HG03469 (cell line): ENCODE measurements around the gene EML3.
"Not testable (repeated sequence)": the region's sequence is repeated elsewhere in the genome, so short reads cannot be mapped to it uniquely, and the experiment has no call there.

Experiments used
- ATAC-seq: cut with Tn5 transposase; IDR thresholded peaks from one replicate; pipeline ENCODE4 v1.9.1; 2021; ENCODE audit warnings: mild to moderate bottlenecking, moderate library complexity, moderate number of reproducible peaks; ENCODE audit not compliant: unreplicated experiment

The EML3 gene, protein sequence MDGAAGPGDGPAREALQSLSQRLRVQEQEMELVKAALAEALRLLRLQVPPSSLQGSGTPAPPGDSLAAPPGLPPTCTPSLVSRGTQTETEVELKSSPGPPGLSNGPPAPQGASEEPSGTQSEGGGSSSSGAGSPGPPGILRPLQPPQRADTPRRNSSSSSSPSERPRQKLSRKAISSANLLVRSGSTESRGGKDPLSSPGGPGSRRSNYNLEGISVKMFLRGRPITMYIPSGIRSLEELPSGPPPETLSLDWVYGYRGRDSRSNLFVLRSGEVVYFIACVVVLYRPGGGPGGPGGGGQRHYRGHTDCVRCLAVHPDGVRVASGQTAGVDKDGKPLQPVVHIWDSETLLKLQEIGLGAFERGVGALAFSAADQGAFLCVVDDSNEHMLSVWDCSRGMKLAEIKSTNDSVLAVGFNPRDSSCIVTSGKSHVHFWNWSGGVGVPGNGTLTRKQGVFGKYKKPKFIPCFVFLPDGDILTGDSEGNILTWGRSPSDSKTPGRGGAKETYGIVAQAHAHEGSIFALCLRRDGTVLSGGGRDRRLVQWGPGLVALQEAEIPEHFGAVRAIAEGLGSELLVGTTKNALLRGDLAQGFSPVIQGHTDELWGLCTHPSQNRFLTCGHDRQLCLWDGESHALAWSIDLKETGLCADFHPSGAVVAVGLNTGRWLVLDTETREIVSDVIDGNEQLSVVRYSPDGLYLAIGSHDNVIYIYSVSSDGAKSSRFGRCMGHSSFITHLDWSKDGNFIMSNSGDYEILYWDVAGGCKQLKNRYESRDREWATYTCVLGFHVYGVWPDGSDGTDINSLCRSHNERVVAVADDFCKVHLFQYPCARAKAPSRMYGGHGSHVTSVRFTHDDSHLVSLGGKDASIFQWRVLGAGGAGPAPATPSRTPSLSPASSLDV

DNA sequence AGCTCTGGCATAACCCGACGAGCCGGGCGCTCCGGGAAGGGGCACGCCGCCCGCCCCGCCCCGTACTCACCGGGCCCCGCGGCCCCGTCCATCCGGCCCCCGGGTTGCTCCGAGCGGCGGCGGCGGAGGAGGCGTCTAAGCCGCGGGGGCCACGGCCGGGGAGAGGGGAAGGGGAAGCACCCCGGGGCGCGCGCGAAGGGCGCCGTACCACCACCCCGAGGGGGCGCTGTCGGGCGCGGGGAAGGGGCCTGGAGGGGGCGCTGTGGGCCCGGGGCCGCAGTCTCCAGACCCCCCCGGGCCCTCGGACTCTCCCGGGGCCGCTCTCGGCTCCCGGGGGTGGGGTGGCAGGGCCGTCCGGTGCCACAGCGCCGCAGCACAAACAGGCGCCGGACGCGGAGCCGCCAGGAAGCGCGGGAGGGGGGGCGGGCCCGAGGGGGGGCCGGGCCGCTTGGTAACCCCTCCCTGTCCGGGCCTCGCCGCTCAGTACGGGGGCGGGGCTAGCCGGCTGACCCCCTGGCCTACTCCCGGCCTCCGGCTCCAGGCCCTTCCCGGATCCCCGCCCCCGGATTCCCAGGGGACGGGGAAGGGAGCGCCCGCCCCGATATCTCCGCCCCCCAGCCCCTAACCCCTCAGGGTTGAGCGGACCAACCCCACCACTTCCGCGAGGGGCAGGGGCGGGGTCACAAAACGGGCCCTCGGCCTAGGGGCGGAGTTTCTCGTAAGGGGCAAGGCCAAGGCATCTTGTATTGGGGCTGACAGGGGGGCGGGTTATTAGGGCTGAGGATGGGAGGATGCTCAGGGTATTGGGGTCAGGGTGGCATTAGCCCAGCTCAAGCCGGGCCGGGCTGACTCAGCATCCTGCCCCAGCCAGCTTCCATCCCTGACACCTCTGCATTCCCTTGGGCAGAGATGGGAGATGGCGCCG is at the start of gene EML3, which contains the start of gene ROM1:
Gene EML3 (minus strand): TSS at position 410 of the 925 bp plus-strand sequence. CDS start 318 bp downstream, at position 92.
Gene ROM1 (plus strand): TSS at position 892 of the 925 bp plus-strand sequence. CDS start 25 bp downstream, at position 917.
- ATAC-seq, result peak; percentile 34

DNA sequence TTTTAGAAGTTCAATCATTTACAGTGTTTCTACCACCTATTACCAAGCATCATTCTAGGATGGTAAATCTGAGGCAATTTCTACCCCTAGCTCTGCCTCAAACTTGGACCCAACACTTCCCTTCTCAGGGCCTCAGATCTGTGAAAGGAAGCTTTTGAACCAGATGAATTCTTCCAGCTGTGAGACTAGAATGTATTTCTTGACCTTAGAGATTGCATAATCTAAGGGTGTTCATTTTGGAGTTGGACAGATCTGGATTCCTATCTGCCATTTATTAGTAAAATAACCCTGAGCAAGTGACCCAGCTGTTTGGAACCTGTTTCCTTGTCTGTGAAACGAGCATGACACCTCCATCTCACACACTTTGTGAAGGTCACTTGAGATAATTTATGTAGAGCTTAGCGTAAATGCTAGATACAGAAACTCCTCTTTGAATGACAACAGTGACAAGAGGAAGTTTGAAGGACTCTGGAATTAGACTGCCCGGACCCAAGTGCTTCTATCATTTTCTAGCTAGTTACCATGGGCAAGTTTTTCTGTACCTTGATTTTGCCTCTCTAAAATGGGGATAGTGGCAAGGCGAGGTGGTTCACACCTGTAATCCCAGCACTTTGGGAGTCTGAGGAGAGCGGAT is 44.3 kb upstream of the EML3 start:
- no peak for ATAC-seq

DNA sequence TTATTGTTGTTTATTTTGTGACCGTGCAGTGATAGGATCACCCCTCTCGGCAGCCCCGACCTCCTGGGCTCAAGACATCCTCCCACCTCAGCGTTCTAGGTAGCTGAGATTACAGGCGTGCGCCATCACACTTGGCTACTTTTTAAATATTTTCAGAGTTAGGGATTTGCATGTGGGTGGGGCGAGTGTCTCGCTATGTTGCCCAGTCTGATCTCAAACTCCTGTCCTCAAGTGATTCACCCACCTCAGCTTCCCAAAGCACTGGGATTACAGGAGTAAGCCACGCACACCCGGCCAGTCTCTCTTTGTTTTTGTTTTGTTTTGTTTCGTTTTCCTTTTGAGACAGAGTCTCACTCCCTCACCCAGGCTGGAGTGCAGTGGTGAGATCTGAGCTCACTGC is 41.7 kb upstream of the EML3 start:
- no peak for ATAC-seq

DNA sequence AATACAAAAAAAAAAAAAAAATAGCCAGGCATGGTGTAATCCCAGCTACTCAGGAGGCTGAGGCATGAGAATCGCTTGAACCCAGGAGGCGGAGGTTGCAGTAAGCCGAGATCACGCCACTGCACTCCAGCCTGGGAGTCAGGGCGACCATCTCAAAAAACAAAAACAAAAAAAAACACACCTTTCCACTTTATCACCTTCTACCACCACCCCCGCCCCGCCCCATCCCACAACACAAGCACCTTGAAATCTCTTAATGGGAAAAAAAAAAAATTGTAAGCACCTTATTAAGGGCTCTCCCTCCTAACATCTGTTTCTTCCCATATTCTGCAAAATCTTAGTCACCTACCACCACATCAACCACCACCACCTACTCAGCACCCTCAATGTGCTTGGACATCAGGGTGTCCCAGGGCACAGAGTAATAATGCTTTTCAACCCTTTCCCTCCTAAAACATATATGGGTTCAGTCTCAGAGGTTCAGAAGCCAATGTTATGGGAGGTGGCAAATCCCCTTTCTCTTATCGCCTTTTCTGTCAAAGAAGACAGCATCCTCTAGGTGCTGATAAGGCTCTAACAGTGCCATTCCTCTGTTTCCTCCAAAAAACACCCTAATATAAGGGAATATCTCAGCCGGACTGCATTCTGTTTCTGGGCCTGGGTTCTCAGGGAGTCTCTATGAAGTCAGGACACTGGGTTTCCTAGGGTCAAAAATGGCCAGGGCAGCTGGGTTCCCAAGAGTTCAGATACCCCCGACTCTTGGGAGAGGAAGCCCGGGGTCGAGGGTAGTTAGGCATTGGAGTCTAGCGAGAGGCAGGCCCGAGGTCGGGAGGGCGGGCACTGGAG is 39.8 kb upstream of the EML3 start:
- no peak for ATAC-seq

DNA sequence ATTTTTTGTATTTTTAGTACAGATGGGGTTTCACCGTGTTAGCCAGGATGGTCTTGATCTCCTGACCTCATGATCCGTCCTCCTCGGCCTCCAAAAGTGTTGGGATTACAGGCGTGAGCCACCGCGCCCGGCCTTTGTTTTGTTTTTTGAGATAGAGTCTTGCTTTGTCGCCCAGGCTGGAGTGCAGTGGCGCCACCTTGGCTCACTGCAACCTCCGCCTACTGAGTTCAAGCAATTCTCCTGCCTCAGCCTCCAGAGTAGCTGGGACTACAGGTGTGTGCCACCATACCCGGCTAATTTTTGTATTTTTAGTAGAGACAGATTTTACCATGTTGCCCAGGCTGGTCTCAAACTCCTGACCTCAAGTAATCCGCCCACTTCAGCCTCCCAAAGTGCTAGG is 37.7 kb upstream of the EML3 start:
- ATAC-seq, result not testable (repeated sequence)

DNA sequence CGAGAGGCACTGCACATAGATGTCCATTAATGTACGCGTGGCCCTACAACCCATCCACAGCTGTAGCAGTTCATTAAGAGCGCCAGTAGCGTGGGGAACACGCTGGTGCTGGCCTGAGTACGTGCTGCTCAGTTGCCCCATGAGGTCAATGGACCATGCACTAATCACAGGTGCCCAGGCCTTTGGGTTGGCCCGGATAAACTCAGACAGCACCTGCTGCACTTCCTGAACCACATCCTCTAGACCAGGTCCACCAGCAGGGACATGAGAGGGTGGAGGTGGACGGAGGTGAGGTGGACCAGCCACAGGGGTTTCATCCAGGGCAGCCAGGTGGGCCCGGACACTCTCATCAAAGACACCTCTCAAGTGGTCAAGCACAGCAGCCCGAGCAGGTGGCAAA is 36.9 kb upstream of the EML3 start:
- no peak for ATAC-seq

DNA sequence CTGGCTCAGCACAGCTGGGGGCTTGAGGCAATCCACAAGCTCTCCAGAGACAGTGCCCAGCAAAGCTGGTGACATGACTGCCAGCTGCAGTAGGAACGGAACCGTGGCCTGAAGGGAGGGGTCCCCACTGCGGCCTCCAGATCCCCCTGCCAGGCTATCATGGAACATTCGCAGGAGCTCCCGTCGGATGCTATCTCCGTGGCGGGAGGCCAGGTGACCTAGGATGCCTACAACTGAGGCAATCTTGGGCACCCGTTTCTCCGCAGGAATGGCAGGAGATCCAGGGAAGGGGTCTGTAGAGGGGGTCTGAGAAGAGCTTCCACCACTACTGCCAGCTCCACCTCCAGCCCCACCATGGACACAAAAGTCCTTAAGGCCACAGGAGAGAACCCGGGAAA is 36.4 kb upstream of the EML3 start:
- ATAC-seq, result no peak

DNA sequence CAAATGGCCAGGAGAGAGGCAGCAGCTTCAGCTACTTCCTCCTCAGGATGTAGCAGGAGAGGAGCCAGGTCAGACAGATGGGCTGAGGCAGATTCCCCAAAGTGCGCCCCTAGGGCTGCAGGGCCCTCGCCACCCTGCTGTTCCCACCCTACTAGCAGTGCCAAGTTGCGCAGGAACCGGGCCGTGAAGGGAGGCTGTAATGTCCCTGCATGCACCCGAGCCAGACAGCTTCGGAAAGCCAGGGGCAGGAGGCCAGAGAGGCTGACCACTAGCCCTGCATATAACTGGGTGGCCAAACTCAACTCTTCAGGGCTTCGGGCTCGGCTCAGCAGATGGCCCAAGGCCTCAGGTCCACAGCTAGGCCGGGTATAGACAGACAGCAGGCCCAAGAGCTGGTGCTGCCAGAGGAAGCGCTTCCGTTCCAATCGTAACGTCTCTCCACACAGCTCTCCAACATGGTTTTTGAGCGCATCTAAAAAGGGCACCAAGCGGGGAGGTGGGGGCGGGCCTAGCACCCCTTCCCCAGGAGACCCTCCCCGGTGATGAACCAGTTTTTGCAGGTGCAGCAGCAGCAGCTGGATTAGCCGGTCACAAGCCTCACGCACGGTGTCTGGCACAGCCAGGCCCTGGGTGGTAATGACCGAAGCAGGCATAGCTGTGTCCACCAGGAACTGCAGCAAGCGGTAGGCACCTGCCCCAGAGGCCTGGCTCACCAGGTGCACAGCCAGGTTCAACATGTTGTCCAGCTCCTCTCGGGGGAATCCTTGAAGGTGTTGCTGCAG is 35.8 kb upstream of the EML3 start:
- ATAC-seq, result no peak

DNA sequence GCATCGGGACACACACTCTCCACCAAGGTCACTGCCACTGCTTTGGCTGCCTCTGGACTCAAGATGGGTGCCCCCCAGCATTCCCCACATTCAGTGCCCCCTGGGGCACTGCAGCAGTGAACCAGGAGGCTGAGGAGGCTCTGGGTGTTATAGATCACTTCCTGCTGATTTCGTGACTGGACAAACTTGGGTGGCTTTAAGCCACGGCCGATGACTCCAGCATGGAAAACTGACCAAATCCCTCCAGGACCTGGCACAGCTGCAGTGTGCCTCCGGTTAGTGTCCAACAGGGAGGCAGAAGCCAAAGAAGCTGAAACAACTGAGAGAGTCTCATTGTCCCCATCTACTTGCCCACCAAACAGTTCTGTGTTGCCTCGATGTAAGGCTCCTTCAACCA is 35.0 kb upstream of the EML3 start:
- ATAC-seq, result no peak

DNA sequence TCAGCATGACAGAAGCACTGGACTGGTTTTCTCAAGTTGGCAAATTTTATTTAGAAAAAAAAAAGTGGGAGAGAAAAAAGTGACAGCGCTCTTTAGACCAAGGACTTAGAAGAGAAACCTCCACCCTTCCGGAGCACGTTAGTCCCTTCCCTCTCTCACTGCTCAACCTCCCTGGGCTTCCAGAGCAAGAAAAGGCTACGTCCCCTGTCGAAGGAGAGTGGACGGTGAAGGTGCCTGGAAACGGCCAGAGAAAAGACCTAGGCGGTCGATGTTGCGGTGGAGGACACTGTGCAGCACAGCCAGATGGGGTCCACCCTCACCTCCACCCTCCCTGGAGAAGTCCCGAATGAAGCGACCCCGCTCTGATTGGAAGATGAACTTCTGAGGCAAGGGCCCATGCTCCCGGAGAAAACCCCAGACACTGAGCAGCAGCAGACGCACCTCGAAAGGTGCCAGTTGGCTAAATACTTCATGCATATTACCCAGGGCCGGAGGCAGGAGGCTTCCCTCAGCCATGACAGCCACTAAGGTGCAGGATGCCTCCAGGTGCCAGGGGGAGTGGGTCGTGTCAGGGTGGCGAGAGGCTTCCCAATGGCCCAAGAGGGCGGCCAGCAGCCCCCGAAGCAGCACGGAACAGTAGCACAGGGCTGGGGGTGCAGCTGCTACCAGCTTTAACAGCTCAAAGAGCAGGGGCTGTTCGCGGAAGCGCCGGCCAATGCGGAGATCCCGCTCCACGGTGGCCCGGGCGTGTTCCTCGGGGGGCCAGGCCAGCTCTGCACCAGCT is 34.4 kb upstream of the EML3 start:
- ATAC-seq, result no peak

DNA sequence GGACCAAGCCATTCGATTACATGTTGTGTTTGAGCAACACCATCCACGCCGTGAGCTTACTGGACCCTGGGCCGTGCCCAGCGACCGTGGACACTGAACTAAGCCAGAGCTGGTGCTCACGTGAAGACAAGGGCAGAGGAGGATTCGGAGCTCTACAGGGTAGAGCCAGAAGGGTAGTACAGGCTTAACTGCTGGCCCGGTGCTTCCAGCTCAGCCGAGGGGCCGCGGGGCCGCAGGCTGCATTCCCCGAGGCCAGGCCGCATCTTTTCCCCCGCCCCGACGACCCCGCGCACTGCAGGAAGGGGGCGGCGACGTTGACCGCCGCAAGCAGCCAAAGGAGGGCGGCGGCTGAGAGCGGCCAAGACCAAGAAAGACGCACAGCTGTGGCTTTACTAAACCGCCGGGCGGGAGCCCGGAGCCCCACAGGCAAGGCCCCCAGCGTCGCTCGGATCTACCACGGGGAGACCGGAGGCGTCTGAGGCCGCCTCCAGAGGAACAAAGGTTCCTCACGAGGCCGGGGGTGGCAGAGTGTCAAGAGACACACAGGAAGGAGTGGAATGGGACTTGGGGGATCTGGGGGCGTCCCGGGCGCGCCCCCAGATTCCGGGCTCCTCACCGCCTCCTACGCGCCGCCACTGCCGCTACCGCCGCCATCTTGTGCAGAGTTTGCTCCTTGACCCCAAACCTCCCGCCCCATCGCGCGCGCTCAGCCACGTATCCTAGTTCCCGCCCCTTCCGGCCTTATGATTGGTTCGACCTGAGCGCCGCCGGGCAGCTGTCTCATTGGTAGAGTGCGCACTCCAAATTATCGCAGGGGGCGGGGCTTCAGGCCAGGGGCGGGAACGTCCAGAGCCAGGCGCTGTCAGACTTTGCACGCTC is 33.6 kb upstream of the EML3 start, which contains the start of gene GANAB:
Gene GANAB (minus strand): TSS at position 668 of the 879 bp plus-strand sequence. CDS start 14 bp downstream, at position 654.
- ATAC-seq, result peak; percentile 68

DNA sequence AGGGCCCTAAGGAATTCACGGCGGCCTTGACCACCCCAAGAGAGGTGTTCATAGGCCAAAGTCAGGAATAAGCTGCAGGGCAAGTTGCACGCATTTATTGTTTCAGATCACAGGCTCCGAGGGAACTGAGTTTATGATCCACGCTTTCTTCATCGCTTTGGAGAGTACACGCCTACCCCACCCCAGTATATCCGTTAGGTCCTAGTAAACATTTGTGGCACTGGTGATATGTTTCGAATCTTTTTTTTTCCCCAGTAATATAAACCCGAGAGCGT is 33.0 kb upstream of the EML3 start:
- no peak for ATAC-seq

DNA sequence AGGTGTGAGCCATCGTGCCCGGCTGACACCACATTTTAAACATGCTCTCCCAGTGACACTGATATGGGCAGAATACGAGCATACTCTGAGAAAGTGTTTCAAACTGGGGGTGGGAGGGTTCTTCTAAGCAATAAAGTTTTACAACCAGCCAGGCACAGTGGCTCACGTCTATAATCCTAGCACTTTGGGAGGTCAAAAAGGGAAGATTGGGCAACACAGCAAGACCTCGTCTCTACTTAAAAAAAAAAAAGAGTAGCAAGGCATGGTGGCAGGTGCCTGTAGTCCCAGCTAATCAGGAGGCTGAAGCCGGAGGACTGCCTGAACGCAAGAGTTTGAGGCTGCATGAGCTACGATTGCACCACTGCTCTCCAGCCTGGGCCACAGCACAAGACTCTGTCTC is 31.6 kb upstream of the EML3 start:
- ATAC-seq, result no peak

DNA sequence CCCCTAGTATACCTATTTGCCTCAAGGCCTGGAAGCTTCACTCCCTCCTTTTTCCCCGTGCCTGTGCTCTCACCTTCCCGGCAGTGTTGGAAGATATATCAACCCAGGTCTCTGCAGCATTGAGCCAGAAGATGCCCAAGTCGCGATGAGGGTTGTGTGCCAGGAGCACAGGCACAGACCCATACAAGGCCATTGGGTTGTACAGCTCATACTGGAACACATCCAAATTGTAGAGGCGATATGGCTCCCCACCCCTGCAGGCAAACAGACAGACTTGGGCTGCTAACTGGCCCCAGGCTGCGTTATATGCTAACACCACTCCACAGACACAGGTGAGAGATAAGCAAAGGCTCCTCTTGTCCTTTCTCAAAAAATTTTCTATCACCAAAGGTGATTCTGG is 19.9 kb upstream of the EML3 start:
- ATAC-seq, result no peak

DNA sequence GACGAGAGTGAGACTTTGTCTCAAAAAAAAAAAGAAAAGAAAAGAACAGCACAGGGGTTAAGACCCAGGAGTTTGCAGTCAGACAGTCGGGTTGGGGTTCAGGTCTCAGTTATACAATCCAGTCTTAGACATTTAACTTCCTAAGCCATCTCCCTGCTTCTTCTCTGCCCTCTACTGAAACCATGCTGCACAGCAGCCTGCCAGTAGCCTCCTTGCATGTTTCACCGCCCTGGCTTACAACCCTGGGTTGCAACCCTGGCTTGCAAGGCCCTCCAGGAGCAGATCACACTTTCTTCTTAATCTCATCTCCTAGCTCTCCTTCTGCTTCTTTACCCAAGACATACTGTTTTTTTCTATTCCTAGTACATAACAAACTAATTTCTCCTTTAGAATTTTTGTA is 15.1 kb upstream of the EML3 start:
- no peak for ATAC-seq

DNA sequence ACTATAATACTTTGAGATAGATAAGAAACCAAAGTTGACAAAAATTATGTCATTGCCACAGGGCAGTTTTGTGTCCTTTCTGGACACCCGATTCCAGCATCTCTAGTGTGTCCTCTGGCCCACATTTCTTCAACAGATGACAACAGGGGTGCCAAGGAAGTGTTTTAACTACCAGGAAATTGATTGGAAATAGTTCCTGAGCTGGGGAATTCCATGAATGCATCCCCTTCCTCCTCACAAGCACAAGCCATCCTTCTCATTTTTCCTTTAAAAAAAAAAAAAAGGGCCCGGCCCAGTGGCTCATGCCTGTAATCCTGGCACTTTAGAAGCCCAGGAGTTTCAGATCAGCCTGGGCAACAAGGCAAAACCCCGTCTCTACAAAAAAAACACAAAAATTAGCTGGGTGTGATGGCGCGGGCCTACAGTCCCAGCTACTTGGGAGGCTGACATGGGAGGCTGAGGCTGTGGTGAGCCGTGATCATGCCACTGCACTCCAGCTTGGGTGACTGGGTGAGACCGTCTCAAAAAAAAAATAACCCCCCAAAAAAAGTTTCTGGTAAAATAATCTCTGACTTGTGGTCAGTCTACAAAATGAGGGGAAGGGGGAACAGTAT is 10.0 kb upstream of the EML3 start:
- no peak for ATAC-seq
